Measurements from ENCODE around the gene NUAK1. TPM values are rescaled to one million over a fixed set of nuclear protein-coding genes. Genes with fewer than 3 reads are reported as not detected.

NUAK1 gene
- total and polyA plus RNA-seq, 2 experiments from 2014 or later = 5.4 to 16.9 TPM

GRCh38 chr12:106135075-106135474, 3.7 kb downstream of the NUAK1 start:
- Mint-ChIP-seq H3K36me3 (ENCODE audit: low read depth) (peaks cover 5% of the 10 kb centered on the region), H3K4me1 (peaks cover 74% of the 10 kb centered on the region), H3K4me3 (peak overlapping the region; percentile 24; the same call in 1 of the 3 replicates), H3K27ac (no peak overlapping the region), H3K27me3 (ENCODE audit: insufficient read depth, low read depth, poor library complexity) (peaks cover 18% of the 10 kb centered on the region), H3K9me3 (no peaks in the 10 kb centered on the region)
- Histone ChIP-seq H3K36me3 (ENCODE audit: insufficient read depth) (no peaks in the 10 kb centered on the region), H2AFZ (no peak overlapping the region), H3K27ac (ENCODE audit: low read depth) (peak overlapping the region; percentile 13; the same call in 1 of the 2 replicates), H3K27me3 (ENCODE audit: insufficient read depth) (peaks cover 11% of the 10 kb centered on the region), H3F3A (replicated peaks; ENCODE audit: low read depth) (no peaks in the 10 kb centered on the region), H3K9me2 (ENCODE audit: insufficient read depth) (no peaks in the 10 kb centered on the region), H3K4me2 (peak overlapping the region; percentile 33; the same call in 1 of the 2 replicates), H4K20me1 (replicated peaks; ENCODE audit: insufficient read depth) (no peaks in the 10 kb centered on the region), H3K4me1 (ENCODE audit: insufficient read depth) (peaks cover 68% of the 10 kb centered on the region), H3K79me2 (replicated peaks; ENCODE audit: insufficient read depth) (peaks cover 80% of the 10 kb centered on the region), H3K4me3 (no peak overlapping the region)
- ATAC-seq (no peak), DNase-seq (ENCODE audit: low spot score) (no peak)
- TF ChIP-seq REST (IDR thresholded peaks at IDR 0.05; ENCODE audit: unreplicated experiment) = no peak
- no peak for TF ChIP-seq ZNF331 (CRISPR knock-in tag; IDR thresholded peaks at IDR 0.05; ENCODE audit: low read depth)
- TF ChIP-seq CTCF (conservative IDR thresholded peaks at IDR 0.05; ENCODE audit: low read depth in 2 of 2) = no peak
- TF ChIP-seq ZNF114 (CRISPR knock-in tag; IDR thresholded peaks at IDR 0.05) = no peak
- no peak for TF ChIP-seq EZH2 (IDR thresholded peaks at IDR 0.05; ENCODE audit: low read depth, unreplicated experiment)
- TF ChIP-seq STAT1 (IDR thresholded peaks at IDR 0.05; ENCODE audit: unreplicated experiment) = no peak
- no peak for TF ChIP-seq ETS1 (IDR thresholded peaks at IDR 0.05)
- TF ChIP-seq JUNB (IDR thresholded peaks at IDR 0.05; ENCODE audit: unreplicated experiment) = no peak
- no peak for TF ChIP-seq NANOG (IDR thresholded peaks at IDR 0.05; ENCODE audit: borderline replicate concordance)
- no peak for TF ChIP-seq POLR2AphosphoS5 (IDR thresholded peaks at IDR 0.05; ENCODE audit: low read depth)

Data from GM23338 (cell line).